Psoas muscle (tissue), 8 donors: Measurements from ENCODE around the gene ENKUR. TPM values are rescaled to one million over a fixed set of nuclear protein-coding genes. Genes with fewer than 3 reads are reported as not detected.

Source experiments
- ATAC-seq, 4 donors: fragments of 200-7000 bp; cut with Tn5 transposase; one replicate each; pipeline ENCODE4 v1.9.1; 2020; ENCODE audit warnings: moderate library complexity in 3 of 4, mild to moderate bottlenecking in 2 of 4
- DNase-seq, 2 donors: peaks; one replicate each; pipeline ENCODE4 v3.0.0-alpha.2; 2020
- H3K27ac ChIP-seq: fragments of 200-600 bp; one replicate; pipeline ENCODE4 v1.8.0; 2022
- H3K27me3 ChIP-seq, 3 donors: fragments of 200-600 bp in 1 of 3; one replicate each; pipeline versions ENCODE4 v1.6.1 to v1.8.0; 2013 to 2022; ENCODE audit warnings: low read length in 2 of 3, mild to moderate bottlenecking in 2 of 3, moderate library complexity in 1 of 3; ENCODE audit not compliant: insufficient read depth in 3 of 3
- H3K36me3 ChIP-seq, 2 donors: fragments of 200-600 bp in 1 of 2; one replicate each; pipeline versions ENCODE4 v1.6.1 to v1.8.0; 2013 to 2022; ENCODE audit warnings: low read depth in 1 of 2, mild to moderate bottlenecking in 1 of 2, moderate library complexity in 1 of 2; ENCODE audit not compliant: insufficient read depth in 1 of 2
- H3K4me1 ChIP-seq: fragments of 200-600 bp; one replicate; pipeline ENCODE4 v1.8.0; 2022
- H3K4me3 ChIP-seq: fragments of 200-600 bp; one replicate; pipeline ENCODE4 v1.8.0; 2022; ENCODE audit warnings: mild to moderate bottlenecking
- H3K9me3 ChIP-seq: fragments of 200-600 bp; one replicate; pipeline ENCODE4 v1.8.0; 2022
- WGBS, 3 donors: extraction: QIAGEN DNeasy Blood & Tissue Kit; methylation state at CpG; one replicate each; pipeline versions ENCODE4 v1.1.6 to v1.1.7; 2013; 5-methylcytosine and 5-hydroxymethylcytosine counted together
- intact Hi-C, 2 donors: fragments of 100-400 bp; cut with DNase I; formaldehyde crosslinking; loops; one replicate each; pipeline versions ENCODE4 v1.11.0 to v1.14.2; 2022
- polyA plus RNA-seq, 3 donors: library from polyadenylated mRNA; stranded (reverse); fragments of 200-250 nt; gene quantifications; one replicate each; pipeline ENCODE4 v1.2.3, GENCODE V29; 2013
- total RNA-seq, 4 donors: library from RNA; stranded (reverse); fragmentation: NEBNext Ultra II Directional in 2 of 4; extraction: Animal tissue kit (Norgen Biotek cat#: 25700) in 2 of 4; gene quantifications; one replicate each; pipeline versions ENCODE4 v1.2.1 to v1.2.4, GENCODE V29; 2021 to 2023
- TF ChIP-seq, protein P1 (sequence below): fragments of 200-600 bp; IDR thresholded peaks from one replicate; pipeline ENCODE4 v1.8.0; 2022; ENCODE audit warnings: antibody characterized with exemption
- donor health status: healthy with polysubstance abuse.
- donor health status: DM: no; HTN: no; CAD: no; lungs with moderate emphysema.
- donor health status: Bipolar disorder and iron deficiency.
- donor health status: healthy.
- donor health status: DM: yes; HTN: yes; CAD: no.
- donor health status: DM: no; HTN: no; CAD: no.
- donor health status: DM: no; HTN: no; CAD: no.
- donor health status: DM: yes; HTN: yes; CAD: no.

Gene ENKUR
- total and polyA plus RNA-seq, 7 donors, result 0.03 to 0.05 TPM; not detected in 5

GRCh38 chr10:24981161-24981710 is 34.7 kb downstream of the ENKUR start:
- DNase-seq (no peak), ATAC-seq (no peak)
- Histone ChIP-seq H3K27me3 (no peaks in the 10 kb centered on the region), H3K4me1 (no peaks in the 10 kb centered on the region), H3K4me3 (no peak overlapping the region), H3K27ac (no peak overlapping the region), H3K9me3 (no peaks in the 10 kb centered on the region), H3K36me3 (no peaks in the 10 kb centered on the region)
- intact Hi-C loops, result no loop called here
- TF ChIP-seq, protein P1, sequence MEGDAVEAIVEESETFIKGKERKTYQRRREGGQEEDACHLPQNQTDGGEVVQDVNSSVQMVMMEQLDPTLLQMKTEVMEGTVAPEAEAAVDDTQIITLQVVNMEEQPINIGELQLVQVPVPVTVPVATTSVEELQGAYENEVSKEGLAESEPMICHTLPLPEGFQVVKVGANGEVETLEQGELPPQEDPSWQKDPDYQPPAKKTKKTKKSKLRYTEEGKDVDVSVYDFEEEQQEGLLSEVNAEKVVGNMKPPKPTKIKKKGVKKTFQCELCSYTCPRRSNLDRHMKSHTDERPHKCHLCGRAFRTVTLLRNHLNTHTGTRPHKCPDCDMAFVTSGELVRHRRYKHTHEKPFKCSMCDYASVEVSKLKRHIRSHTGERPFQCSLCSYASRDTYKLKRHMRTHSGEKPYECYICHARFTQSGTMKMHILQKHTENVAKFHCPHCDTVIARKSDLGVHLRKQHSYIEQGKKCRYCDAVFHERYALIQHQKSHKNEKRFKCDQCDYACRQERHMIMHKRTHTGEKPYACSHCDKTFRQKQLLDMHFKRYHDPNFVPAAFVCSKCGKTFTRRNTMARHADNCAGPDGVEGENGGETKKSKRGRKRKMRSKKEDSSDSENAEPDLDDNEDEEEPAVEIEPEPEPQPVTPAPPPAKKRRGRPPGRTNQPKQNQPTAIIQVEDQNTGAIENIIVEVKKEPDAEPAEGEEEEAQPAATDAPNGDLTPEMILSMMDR, result no peak
- WGBS, 3 donors, result 92 to 97% (median 94%) methylated on average over 5 of the region's 5 CpGs

DNA sequence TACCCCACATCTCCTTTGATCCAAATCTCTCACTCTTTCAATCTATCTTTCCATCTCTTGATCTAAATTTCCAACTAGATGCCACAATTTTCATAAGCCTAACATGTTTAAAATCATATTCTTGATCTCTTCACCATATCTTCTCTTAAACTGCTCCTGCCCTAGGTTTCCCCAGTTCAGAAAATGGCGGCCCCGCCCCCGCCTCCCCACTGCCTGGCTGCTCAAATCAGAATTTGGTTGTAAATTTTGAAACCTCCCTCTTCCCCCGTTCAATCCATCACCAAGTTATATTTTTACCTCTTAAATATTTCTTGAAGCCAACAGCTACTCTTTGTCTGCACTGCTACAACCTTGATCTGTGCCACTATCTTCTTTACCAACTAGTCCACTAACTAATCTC is 36.3 kb downstream of the ENKUR start:
- Histone ChIP-seq H3K4me1 (no peaks in the 10 kb centered on the region), H3K9me3 (no peaks in the 10 kb centered on the region), H3K27ac (no peak overlapping the region), H3K4me3 (no peak overlapping the region), H3K27me3 (no peaks in the 10 kb centered on the region), H3K36me3 (no peaks in the 10 kb centered on the region)
- WGBS, 3 donors, result 96 to 99% (median 98%) methylated on average over 4 of the region's 4 CpGs
- intact Hi-C loops, result no loop called here
- DNase-seq (no peak), ATAC-seq (no peak)
- TF ChIP-seq, protein P1, result no peak

- TF ChIP-seq, protein P1, result no peak
- peak in 3 of 4 donors; percentile 46 to 73 (median 68) for ATAC-seq
- Histone ChIP-seq H3K36me3 (no peaks in the 10 kb centered on the region), H3K27me3 (no peaks in the 10 kb centered on the region), H3K9me3 (no peaks in the 10 kb centered on the region), H3K4me1 (no peaks in the 10 kb centered on the region), H3K27ac (no peak overlapping the region), H3K4me3 (no peak overlapping the region)
- DNase-seq, result peak; percentile 42 to 77
- intact Hi-C loops, result no loop called here
- 28 to 39% (median 32%) methylated on average over 2 of the region's 2 CpGs for WGBS, 3 donors
These were observed 41.0 kb downstream of the ENKUR start for GRCh38 chr10:24974976-24975375.

DNA sequence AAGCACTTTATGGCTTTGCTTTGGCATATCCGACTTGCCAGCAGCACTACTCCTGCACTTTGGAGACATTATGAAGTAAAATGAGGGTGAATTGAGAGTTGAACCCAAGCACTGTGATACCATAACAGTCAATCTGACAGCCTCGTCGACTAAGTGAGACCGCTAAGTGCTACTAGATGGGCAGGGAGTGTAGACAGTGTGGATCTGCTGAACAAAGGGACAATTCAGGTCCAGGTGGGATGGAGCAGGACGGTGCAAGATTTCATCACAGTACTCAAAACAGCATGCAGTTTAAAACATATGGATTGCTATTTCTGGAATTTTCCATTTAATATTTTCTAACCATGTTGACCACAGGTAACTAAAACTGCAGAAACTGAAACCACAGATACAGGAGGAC is 42.8 kb downstream of the ENKUR start:
- no peak for ATAC-seq
- H3K27ac ChIP-seq, result no peak overlapping the region
- H3K9me3 ChIP-seq, result no peaks in the 10 kb centered on the region
- no peak overlapping the region for H3K4me3 ChIP-seq
- intact Hi-C loops, result no loop called here
- TF ChIP-seq, protein P1, result no peak
- 83 to 87% (median 86%) methylated on average over 5 of the region's 5 CpGs for WGBS, 3 donors
- no peaks in the 10 kb centered on the region for H3K27me3 ChIP-seq
- no peaks in the 10 kb centered on the region for H3K4me1 ChIP-seq
- H3K36me3 ChIP-seq, result no peaks in the 10 kb centered on the region
- no peak for DNase-seq

- ATAC-seq (peak in 1 of 4 donors; percentile 41), DNase-seq (no peak)
- Histone ChIP-seq H3K9me3 (no peaks in the 10 kb centered on the region), H3K27me3 (no peaks in the 10 kb centered on the region), H3K4me3 (no peak overlapping the region), H3K4me1 (no peaks in the 10 kb centered on the region), H3K27ac (no peak overlapping the region), H3K36me3 (no peaks in the 10 kb centered on the region)
- TF ChIP-seq, protein P1, result no peak
- intact Hi-C loops, result no loop called here
These were observed 44.6 kb downstream of the ENKUR start for GRCh38 chr10:24971374-24971773.
